K562 (cell line): Measurements from ENCODE around the gene MITF. TPM values are rescaled to one million over a fixed set of nuclear protein-coding genes. Genes with fewer than 3 reads are reported as not detected.

Source experiments
- ATF3 ChIP-seq, 2 experiments: fragments of 450-650 bp in 1 of 2; sonication (generic) in 1 of 2; formaldehyde crosslinking in 1 of 2; IDR thresholded peaks in 1 of 2; conservative IDR thresholded peaks in 1 of 2; 2 replicates each; pipeline versions ENCODE4 v1.6.1 to v1.8.1; 2016 to 2023; ENCODE audit warnings: mild to moderate bottlenecking in 2 of 2, moderate library complexity in 2 of 2, inconsistent platforms in 1 of 2, missing genetic modification reagents in 1 of 2
- EZH2 ChIP-seq: IDR thresholded peaks from 2 replicates; pipeline ENCODE4 v1.6.1; 2012; ENCODE audit warnings: low read depth, mild to moderate bottlenecking, inconsistent platforms, low read length, borderline replicate concordance
- FOXK2 ChIP-seq, 2 experiments: fragments of 450-650 bp; IDR thresholded peaks in 1 of 2; conservative IDR thresholded peaks in 1 of 2; 2 replicates each; pipeline ENCODE4 v1.6.1; 2016; ENCODE audit warnings: low read depth in 2 of 2, mild to moderate bottlenecking in 1 of 2
- GATAD2A ChIP-seq: fragments of 450-650 bp; IDR thresholded peaks from 2 replicates; pipeline ENCODE4 v1.6.1; 2017
- IRF2 ChIP-seq: sonication (generic); formaldehyde crosslinking; IDR thresholded peaks from 2 replicates; pipeline ENCODE4 v1.8.1; 2022; ENCODE audit warnings: mild to moderate bottlenecking, missing genetic modification reagents
- JUN ChIP-seq, 2 experiments: sonication (generic) in 1 of 2; formaldehyde crosslinking in 1 of 2; IDR thresholded peaks; 2 replicates each; pipeline versions ENCODE4 v1.6.1 to v1.8.0; 2012 to 2022; ENCODE audit warnings: borderline replicate concordance in 2 of 2, mild to moderate bottlenecking in 2 of 2, improper control_type of control experiment in 1 of 2, low read depth in 1 of 2, low read length in 1 of 2, missing genetic modification reagents in 1 of 2
- JUNB ChIP-seq: fragments of 450-650 bp; formaldehyde crosslinking; conservative IDR thresholded peaks from 2 replicates; pipeline ENCODE4 v1.4.0; 2020; ENCODE audit warnings: mild to moderate bottlenecking
- KLF1 ChIP-seq: fragments of 450-650 bp; IDR thresholded peaks from 2 replicates; pipeline ENCODE4 v1.6.1; 2016; ENCODE audit warnings: missing genetic modification characterization, missing compliant biosample characterization
- NCOA2 ChIP-seq, 2 experiments: fragments of 450-650 bp; IDR thresholded peaks; 2 replicates each; pipeline ENCODE4 v1.6.1; 2018; ENCODE audit warnings: mild to moderate bottlenecking in 2 of 2, moderate library complexity in 1 of 2; ENCODE audit not compliant: partially characterized antibody in 2 of 2
- NEUROD1 ChIP-seq: fragments of 150-350 bp; IDR thresholded peaks from 2 replicates; pipeline ENCODE4 v1.6.1; 2014; ENCODE audit warnings: borderline replicate concordance, low read length, low read depth; ENCODE audit not compliant: partially characterized antibody
- NFATC3 ChIP-seq: fragments of 450-650 bp; IDR thresholded peaks from 2 replicates; pipeline ENCODE4 v1.6.1; 2017; ENCODE audit warnings: mild to moderate bottlenecking
- PHF8 ChIP-seq: fragments of 200-600 bp; sonication (generic); IDR thresholded peaks from 2 replicates; pipeline ENCODE4 v1.6.1; 2012; ENCODE audit warnings: mixed run types, mild to moderate bottlenecking, inconsistent platforms, low read length, moderate library complexity, borderline replicate concordance
- RBBP5 ChIP-seq: fragments of 200-600 bp; sonication (generic); IDR thresholded peaks from 2 replicates; pipeline ENCODE4 v1.6.1; 2012; ENCODE audit warnings: borderline replicate concordance, mild to moderate bottlenecking, low read length, control low read depth, inconsistent platforms; ENCODE audit not compliant: insufficient read depth, poor library complexity, severe bottlenecking
- SIN3B ChIP-seq: fragments of 450-650 bp; IDR thresholded peaks from 2 replicates; pipeline ENCODE4 v1.6.1; 2017; ENCODE audit warnings: low read depth, mild to moderate bottlenecking, moderate library complexity
- SMAD1 ChIP-seq: fragments of 150-350 bp; IDR thresholded peaks from 2 replicates; pipeline ENCODE4 v1.6.1; 2014; ENCODE audit warnings: low read length, low read depth; ENCODE audit not compliant: partially characterized antibody
- SP2 ChIP-seq: IDR thresholded peaks from 2 replicates; pipeline ENCODE4 v1.6.1; 2011; ENCODE audit warnings: mild to moderate bottlenecking, low read depth, low read length, moderate library complexity; ENCODE audit not compliant: poor library complexity, severe bottlenecking; ENCODE audit errors: extremely low read depth
- TFE3 ChIP-seq: fragments of 450-650 bp; formaldehyde crosslinking; IDR thresholded peaks from 2 replicates; pipeline ENCODE4 v1.4.0; 2020; ENCODE audit warnings: mild to moderate bottlenecking, mixed read lengths
- THRA ChIP-seq: fragments of 450-650 bp; IDR thresholded peaks from 2 replicates; pipeline ENCODE4 v1.6.1; 2017; ENCODE audit warnings: mild to moderate bottlenecking, moderate library complexity
- YBX1 ChIP-seq: fragments of 450-650 bp; IDR thresholded peaks from 2 replicates; pipeline ENCODE4 v1.7.1; 2016; ENCODE audit warnings: mild to moderate bottlenecking
- ZNF668 ChIP-seq: fragments of 250-450 bp; sonication (Bioruptor Pico); IDR thresholded peaks from 2 replicates; pipeline ENCODE4 v1.8.0; 2022; ENCODE audit warnings: mild to moderate bottlenecking, inconsistent platforms
- ZNF76 ChIP-seq: fragments of 250-450 bp; sonication (Bioruptor Pico); IDR thresholded peaks from 2 replicates; pipeline ENCODE4 v1.4.0; 2020; ENCODE audit warnings: mild to moderate bottlenecking, moderate library complexity, borderline replicate concordance
- polyA plus RNA-seq, 8 experiments: library from polyadenylated mRNA; depleted of rRNA in 4 of 8; stranded (reverse) in 5 of 8; unstranded in 3 of 8; fragments of >200 nt; fragmentation: Nextera tagmentation in 2 of 8; fragmentation: Illumina TruSeq in 1 of 8; extraction: Ambion mirVana in 2 of 8; extraction: Trizol in 1 of 8; gene quantifications; 2 replicates each; pipeline versions ENCODE4 v1.2.1 to v1.2.3, GENCODE V29; 2011 to 2014; ENCODE audit warnings: inconsistent platforms in 1 of 8, missing spikeins in 1 of 8
- total RNA-seq, 7 experiments: library from RNA; depleted of rRNA in 6 of 7; stranded (reverse); fragments of >200 nt in 6 of 7; fragmentation: Illumina TruSeq in 2 of 7; extraction: Trizol in 2 of 7; gene quantifications; 2 replicates each; pipeline versions ENCODE4 v1.2.1 to v1.2.3, GENCODE V29; 2011 to 2021; ENCODE audit warnings: low replicate concordance in 1 of 7
- TF ChIP-seq, protein P1 (sequence below): fragments of 450-650 bp; formaldehyde crosslinking; IDR thresholded peaks from 2 replicates; pipeline ENCODE4 v1.4.0; 2022; ENCODE audit warnings: mild to moderate bottlenecking, moderate library complexity

Gene MITF
- total and polyA plus RNA-seq, 9 of the 15 experiments (the other 6 are each of a cell fraction or from before 2014, with no cell fraction given) = 5.6 to 14.9 (median 11.1) TPM

DNA sequence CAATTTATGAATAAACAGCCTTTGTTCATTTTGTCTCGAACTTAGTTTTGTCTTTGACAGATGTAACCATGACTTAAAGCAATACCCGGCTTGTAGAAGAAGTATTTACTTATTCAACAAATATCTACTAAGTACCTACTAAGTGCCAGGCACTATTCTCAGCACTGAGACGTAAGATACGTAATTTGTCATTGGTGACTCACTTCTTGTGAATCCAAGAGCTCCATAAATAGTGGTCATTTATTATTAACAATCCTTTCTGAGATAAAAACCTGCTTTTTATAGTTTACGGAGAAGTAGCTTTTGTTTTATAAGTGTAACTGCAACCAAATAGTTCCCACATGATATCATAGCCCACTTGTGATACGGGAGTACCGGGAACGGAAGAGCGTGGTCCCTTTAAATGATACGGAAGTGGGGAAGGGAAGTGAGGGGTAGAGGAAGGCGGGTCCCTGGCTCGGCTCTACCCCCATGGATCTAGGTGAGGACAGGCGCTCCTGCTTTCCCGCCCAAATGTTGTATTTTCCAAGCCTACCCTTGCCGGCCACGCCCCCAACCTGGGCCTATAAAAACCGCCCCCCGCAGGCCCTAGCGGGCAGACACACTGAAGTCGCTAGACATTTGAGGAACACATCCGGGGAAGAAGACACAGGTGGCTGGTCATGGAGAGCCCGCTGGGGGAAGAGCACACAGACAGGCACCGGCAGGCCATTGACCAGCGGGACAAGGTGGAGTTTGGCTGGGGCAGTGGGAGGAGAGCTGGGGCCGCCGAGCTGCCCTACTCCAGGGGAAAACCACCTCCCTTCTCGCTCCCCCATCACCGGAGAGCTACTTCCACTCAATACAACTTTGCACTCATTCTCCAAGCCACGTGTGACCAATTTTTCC is 260.1 kb downstream of the MITF start, which contains the start of gene SAMMSON (continued):
- peak; percentile 59; the same call in 1 of the 2 replicates for TF ChIP-seq KLF1 (tag)
- no peak for TF ChIP-seq SIN3B
- no peak for TF ChIP-seq NCOA2 (IDR thresholded peaks at IDR 0.05; ENCODE audit: partially characterized antibody in 2 of 2)
- no peak for TF ChIP-seq SP2
- no peak for TF ChIP-seq ZNF668 (CRISPR knock-in tag)
- no peak for TF ChIP-seq NEUROD1
- TF ChIP-seq ATF3 (IDR thresholded peaks at IDR 0.05) = peak; percentile 71
- 0 out of 2 replicates have a peak, but pooled peaks have one; percentile 59 for TF ChIP-seq ATF3 (CRISPR knock-in tag; conservative IDR thresholded peaks at IDR 0.05)
- no peak for TF ChIP-seq ZNF76 (CRISPR knock-in tag)
- TF ChIP-seq SMAD1 = no peak
- no peak for TF ChIP-seq IRF2 (CRISPR knock-in tag)
- TF ChIP-seq GATAD2A = no peak
- 0 out of 4 replicates have a peak, but pooled peaks have one; percentile 27 to 46 for TF ChIP-seq FOXK2 (conservative IDR thresholded peaks at IDR 0.05 in 1 of 2, IDR thresholded peaks at IDR 0.05 in 1 of 2; ENCODE audit: low read depth in 2 of 2)
- TF ChIP-seq, protein P1, sequence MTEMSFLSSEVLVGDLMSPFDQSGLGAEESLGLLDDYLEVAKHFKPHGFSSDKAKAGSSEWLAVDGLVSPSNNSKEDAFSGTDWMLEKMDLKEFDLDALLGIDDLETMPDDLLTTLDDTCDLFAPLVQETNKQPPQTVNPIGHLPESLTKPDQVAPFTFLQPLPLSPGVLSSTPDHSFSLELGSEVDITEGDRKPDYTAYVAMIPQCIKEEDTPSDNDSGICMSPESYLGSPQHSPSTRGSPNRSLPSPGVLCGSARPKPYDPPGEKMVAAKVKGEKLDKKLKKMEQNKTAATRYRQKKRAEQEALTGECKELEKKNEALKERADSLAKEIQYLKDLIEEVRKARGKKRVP (CRISPR knock-in tag) = no peak
- TF ChIP-seq JUN (IDR thresholded peaks at IDR 0.05; ENCODE audit: borderline replicate concordance, low read depth, low read length) = no peak
- TF ChIP-seq JUN (CRISPR knock-in tag; IDR thresholded peaks at IDR 0.05; ENCODE audit: borderline replicate concordance) = no peak
- no peak for TF ChIP-seq RBBP5
- TF ChIP-seq PHF8 = peak; percentile 35; the same call in 1 of the 2 replicates
- TF ChIP-seq TFE3 (CRISPR knock-in tag) = no peak
- TF ChIP-seq JUNB (CRISPR knock-in tag) = no peak
- no peak for TF ChIP-seq YBX1
- no peak for TF ChIP-seq NFATC3
- no peak for TF ChIP-seq THRA
- TF ChIP-seq EZH2 = no peak
